Right hindlimb (tissue), 1 donor: ENCODE results near the gene COL18A1.

Experiments
- DNase-seq: peaks from one replicate; pipeline ENCODE4 v3.0.0-alpha.2; 2018

Gene COL18A1

DNA sequence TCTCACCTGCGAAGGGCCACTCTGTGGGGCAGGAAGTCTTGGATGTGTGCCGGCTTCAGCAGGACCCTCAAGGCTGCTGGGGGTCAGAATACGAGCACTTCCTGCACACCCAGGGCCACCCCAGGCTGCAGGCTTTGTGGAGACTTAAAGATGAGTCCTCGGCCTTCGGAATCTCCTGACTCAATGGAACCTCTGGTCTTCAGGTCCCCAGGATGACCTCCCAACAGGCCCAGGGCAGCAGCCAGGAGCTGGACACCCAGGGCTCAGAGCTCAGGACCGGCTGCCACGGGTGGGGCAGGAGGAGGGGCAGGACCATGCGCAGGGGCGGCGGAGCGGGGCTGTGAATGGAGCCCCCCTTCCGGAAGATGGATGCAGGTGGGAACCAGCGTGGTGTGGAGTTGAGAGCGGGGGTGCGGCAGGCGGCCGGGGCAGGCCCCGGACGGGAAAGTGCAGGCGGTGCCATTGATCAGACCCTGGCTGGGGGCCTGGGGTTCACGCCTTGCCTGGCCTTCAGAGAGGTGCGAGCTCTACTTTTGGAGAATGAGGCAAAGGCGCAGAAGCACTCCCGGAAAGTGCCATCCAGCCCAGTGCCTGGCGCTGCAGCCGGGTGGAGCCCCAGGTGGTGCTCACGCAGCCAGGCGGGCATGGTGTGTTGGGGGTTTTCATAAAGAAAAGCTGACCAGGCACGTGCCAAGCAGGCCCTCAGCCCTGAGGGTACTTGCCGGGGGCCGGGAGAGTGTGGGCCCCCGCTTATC lies 10.4 kb downstream of the COL18A1 start:
- peak; percentile 9 for DNase-seq

- peak; percentile 12 for DNase-seq
Observed at GRCh38 chr21:45415943-45416611, 11.1 kb downstream of the COL18A1 start.

DNA sequence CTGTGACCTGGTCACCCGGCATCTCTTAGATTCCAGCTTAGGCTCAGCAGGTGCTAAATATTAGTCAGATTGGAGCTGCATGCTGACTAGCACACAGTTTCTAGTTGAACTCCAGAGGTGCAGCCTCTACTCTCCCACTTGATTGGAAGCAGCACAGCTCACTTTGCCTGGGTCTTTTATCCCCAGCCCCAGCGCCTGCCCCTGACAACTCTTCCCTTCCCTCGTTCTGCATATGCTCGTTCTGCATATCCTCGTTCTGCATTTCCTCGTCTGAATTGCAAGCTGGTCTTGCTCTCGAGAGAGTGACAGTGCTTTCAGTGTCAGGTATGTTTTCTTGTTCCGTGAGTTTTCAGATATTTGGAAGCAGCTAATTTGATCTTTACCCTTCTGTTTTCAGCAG lies 11.7 kb downstream of the COL18A1 start:
- DNase-seq, result no peak

- DNase-seq, result peak; percentile 17
Observed at GRCh38 chr21:45417256-45417950, 12.4 kb downstream of the COL18A1 start.

DNA sequence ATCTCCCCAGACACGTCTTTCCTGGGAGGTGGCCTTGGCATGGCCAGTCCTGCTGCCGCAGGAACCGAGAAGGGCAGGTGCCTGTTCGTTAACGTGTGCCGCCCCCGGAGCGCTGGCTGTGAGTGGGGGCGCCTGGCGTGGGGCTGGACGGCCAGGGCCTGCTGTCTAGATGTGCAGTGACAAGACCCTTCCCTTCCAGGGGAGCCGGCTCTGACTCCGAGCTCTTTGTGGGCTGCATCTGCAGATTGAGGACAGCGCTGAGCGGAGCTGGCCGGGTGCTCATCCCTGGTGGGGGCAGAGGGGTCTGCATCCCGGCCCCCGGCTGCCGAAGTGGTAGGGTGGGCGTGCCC lies 13.0 kb downstream of the COL18A1 start:
- no peak for DNase-seq

GRCh38 chr21:45418301-45419071 lies 13.5 kb downstream of the COL18A1 start:
- DNase-seq, result peak; percentile 51

DNA sequence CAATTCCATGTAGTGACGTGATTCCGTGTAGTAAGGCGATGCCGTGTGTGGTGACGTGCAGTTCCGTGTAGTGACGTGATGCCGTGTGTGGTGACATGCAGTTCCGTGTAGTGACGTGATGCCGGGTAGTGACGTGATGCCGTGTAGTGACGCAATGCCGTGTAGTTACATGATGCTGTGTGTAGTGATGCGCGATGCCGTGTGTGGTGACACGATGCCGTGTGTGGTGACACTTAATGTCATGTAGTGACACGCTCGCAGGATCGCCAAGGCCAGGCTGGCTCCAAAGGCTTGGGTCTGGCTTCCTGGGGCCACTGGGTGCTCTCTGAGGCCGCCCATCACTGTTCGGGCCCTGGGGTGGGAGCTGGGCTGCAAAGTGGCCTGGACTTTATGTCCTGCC lies 14.2 kb downstream of the COL18A1 start:
- no peak for DNase-seq

GRCh38 chr21:45420061-45421041 lies 15.4 kb downstream of the COL18A1 start:
- DNase-seq, result peak; percentile 26

DNA sequence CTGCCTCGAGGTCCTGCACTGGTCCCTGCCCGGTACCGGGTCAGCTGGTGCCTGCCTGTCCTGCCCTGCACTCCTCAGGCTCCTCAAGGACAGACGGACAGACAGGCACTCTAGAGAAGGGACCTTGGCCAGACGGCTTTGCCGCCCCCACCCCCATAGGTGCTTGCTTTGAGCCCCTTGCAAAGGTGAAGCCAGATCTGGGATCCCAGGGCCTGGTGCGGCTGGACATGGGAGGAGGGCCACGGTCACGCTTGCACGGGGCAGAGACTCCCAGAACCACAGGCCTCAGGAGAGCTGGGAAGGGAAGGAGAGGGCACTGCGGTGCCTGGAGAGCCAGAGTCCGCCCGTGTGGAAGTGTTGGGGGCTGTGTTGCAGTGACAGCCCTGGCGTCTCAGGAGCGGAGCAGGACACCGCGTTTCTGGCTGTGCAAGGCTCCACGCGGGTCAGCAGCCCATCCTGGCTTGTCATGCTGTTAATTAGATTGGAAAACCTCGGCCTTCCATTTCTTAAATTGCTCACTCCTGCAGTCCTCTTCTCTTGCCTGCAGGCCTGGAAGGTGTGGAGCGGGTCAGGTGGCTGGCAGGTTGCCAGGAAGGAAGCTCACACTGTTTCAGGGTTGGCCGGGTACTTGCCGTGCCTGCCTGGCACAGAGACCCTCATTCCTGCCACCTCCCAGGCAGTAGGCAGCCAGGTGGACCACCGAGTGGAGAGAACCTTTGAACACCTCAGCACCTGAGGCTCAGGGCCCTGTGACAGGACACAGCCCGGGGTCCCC lies 16.3 kb downstream of the COL18A1 start:
- peak; percentile 13 for DNase-seq

DNA sequence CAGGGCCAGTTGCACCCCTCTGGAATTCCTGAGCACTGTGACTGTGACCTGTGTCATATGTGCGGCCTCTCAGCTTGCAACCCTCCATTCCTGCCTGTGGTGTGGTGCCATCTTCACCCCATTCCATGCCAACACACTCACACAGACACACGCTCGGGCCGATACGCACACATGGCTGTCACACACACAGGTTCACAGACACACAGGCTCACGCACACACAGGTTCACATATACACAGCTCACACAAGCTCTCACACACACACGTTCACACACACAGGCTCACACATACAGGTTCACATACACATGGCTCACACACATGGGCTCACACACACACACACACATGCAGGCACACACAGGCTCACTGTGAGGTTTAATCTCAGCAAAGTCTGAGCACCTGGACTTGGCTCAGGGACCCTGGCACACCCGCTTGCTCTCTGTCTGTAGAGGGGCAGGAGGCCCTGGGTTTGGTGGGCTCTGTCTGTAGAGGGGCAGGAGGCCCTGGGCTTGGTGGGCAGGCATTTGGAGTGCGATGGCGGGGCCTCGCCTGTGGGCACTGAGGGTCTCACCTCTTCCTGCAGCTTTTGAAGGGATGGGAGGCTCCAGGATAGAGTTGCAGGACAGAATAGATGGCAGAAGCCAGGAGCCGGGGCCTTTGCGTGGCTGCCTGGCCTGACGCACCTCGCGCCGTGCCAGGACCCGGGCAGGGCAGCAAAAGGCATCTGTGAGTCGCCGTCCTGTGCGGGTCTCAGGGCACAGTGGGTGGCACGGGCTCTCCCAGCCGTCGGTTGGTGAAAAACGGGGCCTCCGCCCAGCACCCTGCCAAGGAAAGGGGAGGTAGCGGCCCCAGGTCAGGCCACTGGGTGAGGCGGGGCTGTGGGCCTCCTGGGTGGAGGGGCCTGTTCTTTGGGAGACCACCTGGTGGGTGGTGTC lies 17.1 kb downstream of the COL18A1 start:
- DNase-seq, result peak; percentile 12

DNA sequence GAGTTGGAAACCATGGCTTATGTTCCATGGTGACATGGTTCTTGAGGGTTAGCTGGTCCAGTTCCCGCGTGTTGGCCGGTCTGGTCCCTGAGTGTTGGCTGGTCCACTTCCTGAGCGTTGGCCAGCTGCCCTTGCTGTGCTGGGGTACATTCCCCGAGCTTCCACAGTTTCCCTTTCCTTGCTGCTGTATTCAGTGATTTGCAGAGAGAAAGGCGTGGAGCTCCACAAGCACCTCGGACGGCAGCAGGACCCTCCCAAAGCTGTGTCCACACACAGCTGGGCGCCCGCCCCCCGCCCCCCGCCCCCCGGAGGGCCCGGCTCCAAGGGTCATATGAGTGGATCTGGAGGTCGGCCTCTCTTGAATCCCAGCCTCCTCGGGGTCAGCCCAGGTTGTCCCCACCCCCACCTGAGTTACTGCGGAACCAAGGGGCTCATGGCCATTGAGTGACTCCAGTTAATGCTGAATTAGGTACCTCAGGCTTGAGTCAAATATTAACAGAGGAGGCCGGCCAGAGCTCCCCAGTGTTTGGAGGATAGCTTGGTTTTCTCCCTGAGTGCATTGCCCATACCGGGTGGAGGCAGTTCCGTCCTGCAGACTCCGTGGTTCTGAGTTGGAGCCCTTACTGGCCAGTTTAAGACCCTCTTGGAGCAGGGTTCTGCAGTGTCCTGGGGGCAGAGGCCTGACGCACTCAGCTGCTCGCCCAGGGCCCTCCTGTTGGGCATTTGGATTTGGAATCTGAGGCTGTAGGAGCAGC lies 18.4 kb downstream of the COL18A1 start:
- DNase-seq, result no peak

GRCh38 chr21:45423968-45424853 lies 19.2 kb downstream of the COL18A1 start:
- DNase-seq, result no peak

DNA sequence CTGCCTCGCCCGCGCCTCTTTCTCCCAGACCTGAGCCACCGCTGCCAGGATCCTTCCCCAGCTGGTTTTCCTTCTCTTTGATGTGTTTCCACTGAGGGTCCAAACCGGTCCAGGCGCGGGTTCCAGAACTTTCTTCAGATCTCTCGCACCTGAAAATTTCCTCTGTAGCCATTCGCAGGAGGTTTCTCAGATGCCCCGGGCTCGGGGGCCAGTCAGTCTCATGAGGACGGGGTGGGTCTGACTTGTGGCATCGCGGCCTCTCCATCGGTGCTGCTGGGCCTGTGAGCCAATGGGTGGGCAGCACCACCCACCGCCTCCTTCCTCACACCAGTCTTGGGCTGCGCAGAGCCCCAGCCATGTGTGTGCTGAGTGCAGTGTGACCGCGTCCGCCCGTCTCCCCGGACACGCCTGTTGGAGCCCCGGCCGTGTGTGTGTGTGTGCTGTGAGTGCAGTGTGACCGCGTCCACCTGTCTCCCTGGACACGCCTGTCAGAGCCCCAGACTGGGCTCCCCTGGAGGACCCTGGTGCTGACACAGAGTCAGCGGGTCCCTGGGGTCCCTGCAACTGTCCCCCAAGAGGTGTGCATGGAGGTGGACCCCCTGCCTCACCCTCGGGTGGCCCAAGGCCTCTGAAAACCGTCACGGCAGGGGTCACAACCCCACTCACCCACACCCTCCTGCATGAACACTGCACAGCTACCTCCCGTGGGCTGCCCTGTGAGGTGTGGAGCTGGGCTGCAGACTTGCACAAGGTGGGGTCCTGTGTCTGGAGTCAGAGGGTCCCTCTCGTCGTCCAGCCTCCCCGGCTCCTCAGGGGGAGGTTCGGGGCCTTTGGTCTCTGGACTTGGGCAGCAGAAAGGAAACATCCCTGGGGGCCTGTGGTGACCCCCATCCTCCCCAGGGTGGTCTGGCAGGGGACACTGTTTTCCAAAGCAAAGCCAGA lies 20.2 kb downstream of the COL18A1 start:
- no peak for DNase-seq

DNA sequence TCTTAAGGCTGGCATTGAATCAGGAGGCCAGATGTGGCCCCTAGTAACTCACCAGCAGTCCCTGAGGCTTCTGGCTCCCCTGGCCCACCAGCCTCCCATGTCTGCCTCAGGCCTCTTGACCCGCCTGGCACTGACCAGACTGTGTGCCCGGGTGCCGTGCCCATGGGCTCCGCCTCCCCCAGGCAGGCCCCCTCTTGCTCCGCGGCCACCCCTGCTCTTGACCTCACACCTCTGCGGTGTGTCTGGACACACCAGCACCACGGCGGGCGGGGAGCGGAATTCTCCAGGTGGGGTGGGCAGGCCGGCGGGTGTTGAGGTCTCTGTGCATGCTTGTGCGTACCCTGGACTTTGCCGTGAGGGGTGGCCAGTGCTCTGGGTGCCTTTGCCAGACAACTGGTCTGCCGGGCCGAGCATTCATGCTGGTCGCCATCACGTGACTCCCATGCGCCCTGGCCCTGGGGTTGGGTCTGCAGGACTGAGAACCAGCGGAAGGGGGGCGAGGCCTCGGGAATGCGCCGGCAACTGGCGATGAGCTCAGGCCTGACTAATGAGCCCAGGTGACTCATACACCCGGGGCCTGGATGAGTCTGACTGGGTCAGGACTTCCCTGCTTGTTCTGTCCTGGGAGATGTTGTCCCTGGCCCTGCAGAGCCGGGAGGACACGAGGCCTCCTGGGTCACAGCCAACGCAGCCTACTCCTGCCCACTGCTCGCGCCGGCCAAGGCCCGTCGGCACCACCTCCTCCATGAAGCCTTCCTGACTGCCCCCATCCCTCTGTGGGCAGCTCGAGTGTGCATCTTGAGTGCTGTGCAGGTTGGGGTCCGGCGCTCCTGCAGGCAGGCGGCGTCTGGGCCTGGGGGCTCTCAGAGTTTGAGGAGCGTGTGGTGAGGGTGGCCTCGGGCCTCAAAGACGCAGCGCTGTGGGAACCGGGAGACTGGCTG lies 22.6 kb downstream of the COL18A1 start:
- no peak for DNase-seq

GRCh38 chr21:45428534-45428933 lies 23.6 kb downstream of the COL18A1 start:
- DNase-seq, result no peak
